HUES48 (cell line): ENCODE data around the gene PLEKHG7.
"Not testable (repeated sequence)": the region's sequence is repeated elsewhere in the genome, so short reads cannot be mapped to it uniquely, and the experiment has no call there.

Source experiments
- H3K27ac ChIP-seq: one replicate; pipeline ENCODE4 v1.7.0; 2013; ENCODE audit warnings: low read depth, low read length, inconsistent platforms
- H3K27me3 ChIP-seq: 2 replicates; pipeline ENCODE4 v1.6.1; 2013; ENCODE audit warnings: mild to moderate bottlenecking, low read length; ENCODE audit not compliant: control insufficient read depth, insufficient read depth
- H3K36me3 ChIP-seq: 2 replicates; pipeline ENCODE4 v1.6.1; 2013; ENCODE audit warnings: low read length; ENCODE audit not compliant: control insufficient read depth, insufficient read depth
- H3K4me1 ChIP-seq: 2 replicates; pipeline ENCODE4 v1.6.1; 2013; ENCODE audit warnings: mild to moderate bottlenecking, low read length; ENCODE audit not compliant: control insufficient read depth, insufficient read depth
- H3K4me3 ChIP-seq: 2 replicates; pipeline ENCODE4 v1.5.1; 2013; ENCODE audit warnings: mild to moderate bottlenecking, low read depth, low read length
- H3K9ac ChIP-seq: 2 replicates; pipeline ENCODE4 v1.6.1; 2013; ENCODE audit warnings: mild to moderate bottlenecking, low read depth, low read length, moderate library complexity
- H3K9me3 ChIP-seq: 2 replicates; pipeline ENCODE4 v1.6.1; 2013; ENCODE audit warnings: low read length; ENCODE audit not compliant: control insufficient read depth, insufficient read depth

PLEKHG7 gene

DNA sequence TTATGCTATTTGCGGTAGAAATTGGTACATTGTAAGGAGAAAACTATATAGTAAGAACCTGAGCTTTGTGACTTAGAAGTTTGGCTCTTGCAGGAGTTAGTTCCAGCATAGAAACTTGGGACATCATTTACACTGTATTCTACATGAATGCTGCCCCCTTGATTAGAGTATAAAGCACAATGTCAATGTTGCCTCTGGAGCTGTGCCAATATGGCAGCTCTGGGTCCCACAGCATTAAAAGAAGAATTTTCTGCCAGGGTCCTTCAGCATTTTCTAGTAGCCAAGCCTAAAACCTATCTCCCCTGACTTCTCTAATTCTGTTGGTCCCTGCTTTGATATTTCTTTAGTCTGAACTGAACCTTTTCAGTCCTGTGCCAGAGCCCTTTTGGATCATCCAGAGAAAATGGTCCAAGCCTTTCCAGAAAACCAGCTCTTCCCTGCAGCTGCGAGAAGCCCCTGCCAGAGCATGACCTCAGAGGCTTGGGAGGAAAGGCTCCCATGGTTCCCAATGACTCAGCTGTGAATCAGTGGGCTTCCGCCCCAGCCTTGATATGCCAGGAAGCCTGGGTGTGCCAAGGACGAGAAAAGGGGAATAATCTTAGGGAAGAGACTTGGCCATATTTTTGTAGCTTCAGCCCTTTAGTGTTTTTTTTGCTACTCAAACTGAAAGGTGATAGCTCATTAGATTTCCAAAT, 43.2 kb downstream of the PLEKHG7 start:
- H3K27ac ChIP-seq = no peak overlapping the region
- no peak overlapping the region for H3K4me3 ChIP-seq
- no peaks in the 10 kb centered on the region for H3K9me3 ChIP-seq
- H3K4me1 ChIP-seq = no peaks in the 10 kb centered on the region
- no peak overlapping the region for H3K9ac ChIP-seq
- no peaks in the 10 kb centered on the region for H3K36me3 ChIP-seq
- no peaks in the 10 kb centered on the region for H3K27me3 ChIP-seq

DNA sequence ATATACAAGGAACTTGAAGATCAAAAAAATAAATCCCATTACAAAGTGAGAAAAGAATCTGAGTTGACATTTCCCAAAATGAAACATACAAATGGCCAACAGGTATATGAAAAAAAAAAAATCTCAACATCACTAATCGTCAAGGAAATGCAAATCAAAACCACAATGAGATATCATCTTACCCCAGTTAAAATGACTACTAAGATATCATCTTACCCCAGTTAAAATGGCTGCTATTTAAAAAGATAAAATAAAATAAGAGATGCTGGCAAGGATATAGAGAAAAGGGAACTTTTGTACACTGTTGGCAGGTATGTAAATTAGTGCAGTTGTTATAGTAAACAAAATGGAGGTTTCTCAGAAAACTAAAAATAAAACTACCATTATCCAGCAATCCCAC, 44.4 kb downstream of the PLEKHG7 start:
- H3K4me3 ChIP-seq = no peak overlapping the region
- no peaks in the 10 kb centered on the region for H3K36me3 ChIP-seq
- H3K27me3 ChIP-seq = no peaks in the 10 kb centered on the region
- no peaks in the 10 kb centered on the region for H3K4me1 ChIP-seq
- no peak overlapping the region for H3K9ac ChIP-seq
- no peaks in the 10 kb centered on the region for H3K9me3 ChIP-seq
- no peak overlapping the region for H3K27ac ChIP-seq

- H3K27ac ChIP-seq, H3K4me1 ChIP-seq, H3K36me3 ChIP-seq, H3K9ac ChIP-seq, H3K27me3 ChIP-seq, H3K4me3 ChIP-seq, H3K9me3 ChIP-seq: not testable (repeated sequence)
Observed at GRCh38 chr12:92749691-92750090, 46.9 kb downstream of the PLEKHG7 start.

DNA sequence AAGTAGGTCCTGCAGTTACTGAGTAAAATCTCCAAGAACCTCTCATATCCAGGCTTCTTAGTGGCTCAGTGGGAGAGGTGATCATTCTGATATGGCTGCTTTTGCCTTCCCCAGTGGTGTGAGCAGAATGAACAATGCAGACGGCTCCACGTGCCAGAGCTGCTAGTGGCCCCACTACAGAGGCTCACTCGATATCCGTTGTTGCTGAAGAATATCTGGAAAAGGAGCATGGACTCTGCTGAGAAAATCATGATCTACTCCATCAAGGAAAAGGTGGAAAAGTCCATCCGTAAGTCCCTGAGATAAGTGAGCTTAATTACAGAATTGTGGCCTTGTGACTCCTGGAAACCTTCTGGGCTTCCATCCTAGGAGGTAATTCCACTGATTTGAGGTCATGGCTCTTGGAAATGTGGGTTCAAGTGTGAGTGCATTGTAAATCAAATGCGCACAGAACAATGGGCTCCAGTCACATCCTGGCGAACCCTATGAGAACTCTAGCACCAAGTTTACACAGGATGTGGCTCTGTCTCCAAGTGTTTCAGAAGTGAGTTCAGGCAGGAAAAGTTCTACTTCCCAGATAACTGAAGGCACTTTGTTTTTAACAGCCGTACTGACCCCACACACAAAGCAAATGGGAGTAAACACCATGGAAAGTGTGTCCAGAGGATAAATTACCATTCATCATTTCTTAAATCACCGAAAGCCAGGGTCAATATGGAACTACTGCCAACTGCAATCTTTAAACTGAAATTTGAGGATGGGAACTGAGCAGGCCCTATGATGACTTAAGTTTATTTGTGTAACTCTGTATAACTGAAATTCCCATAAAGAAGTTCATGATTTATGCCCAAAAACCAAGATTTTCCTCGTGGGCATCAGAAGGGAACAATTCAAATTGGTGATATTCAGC, 51.4 kb downstream of the PLEKHG7 start:
- no peaks in the 10 kb centered on the region for H3K36me3 ChIP-seq
- no peaks in the 10 kb centered on the region for H3K4me1 ChIP-seq
- H3K27me3 ChIP-seq = no peaks in the 10 kb centered on the region
- H3K9me3 ChIP-seq = no peaks in the 10 kb centered on the region
- no peak overlapping the region for H3K4me3 ChIP-seq
- no peak overlapping the region for H3K27ac ChIP-seq
- no peak overlapping the region for H3K9ac ChIP-seq

DNA sequence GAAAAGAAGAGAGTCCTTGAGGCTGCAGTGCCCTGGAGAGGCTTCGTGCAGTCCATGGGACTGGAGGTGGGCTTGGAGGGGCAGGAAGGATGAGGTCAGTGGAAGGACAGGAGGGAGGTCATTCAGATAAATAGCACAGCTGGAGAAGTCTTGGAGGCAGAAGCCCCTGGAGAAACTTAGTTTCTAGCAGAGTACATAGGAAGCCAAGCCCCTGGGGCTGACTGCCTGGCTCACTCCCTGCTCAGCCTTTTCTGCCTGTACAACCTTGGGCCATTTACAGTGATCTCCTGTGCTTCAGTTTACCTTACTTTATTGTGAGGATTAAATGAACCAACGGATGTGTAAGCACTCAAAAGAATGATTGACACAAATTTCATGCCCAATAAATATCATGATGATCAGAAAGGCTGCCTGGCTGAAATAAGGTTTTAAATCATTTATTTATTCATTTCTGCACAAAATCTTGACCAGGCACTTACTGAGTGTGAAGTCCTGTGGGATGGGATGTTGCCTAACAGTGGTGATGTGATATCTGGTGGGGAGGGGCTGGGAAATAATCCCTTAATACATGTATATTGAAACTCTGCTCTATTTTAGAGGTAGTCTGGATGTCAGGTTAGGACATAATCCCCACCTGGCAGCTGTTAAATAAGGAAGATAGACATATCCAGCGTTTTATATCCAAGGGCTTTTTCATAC, 54.3 kb downstream of the PLEKHG7 start:
- Histone ChIP-seq H3K36me3 (no peaks in the 10 kb centered on the region), H3K9me3 (no peaks in the 10 kb centered on the region), H3K4me1 (peaks cover 7% of the 10 kb centered on the region; the same call in 1 of the 2 replicates), H3K27me3 (no peaks in the 10 kb centered on the region), H3K27ac (no peak overlapping the region), H3K4me3 (no peak overlapping the region), H3K9ac (no peak overlapping the region)

- Histone ChIP-seq H3K9ac (no peak overlapping the region), H3K27me3 (no peaks in the 10 kb centered on the region), H3K4me3 (no peak overlapping the region), H3K4me1 (peaks cover 7% of the 10 kb centered on the region; the same call in 1 of the 2 replicates), H3K27ac (no peak overlapping the region), H3K36me3 (no peaks in the 10 kb centered on the region), H3K9me3 (no peaks in the 10 kb centered on the region)
Observed at GRCh38 chr12:92757597-92758121, 54.9 kb downstream of the PLEKHG7 start.

DNA sequence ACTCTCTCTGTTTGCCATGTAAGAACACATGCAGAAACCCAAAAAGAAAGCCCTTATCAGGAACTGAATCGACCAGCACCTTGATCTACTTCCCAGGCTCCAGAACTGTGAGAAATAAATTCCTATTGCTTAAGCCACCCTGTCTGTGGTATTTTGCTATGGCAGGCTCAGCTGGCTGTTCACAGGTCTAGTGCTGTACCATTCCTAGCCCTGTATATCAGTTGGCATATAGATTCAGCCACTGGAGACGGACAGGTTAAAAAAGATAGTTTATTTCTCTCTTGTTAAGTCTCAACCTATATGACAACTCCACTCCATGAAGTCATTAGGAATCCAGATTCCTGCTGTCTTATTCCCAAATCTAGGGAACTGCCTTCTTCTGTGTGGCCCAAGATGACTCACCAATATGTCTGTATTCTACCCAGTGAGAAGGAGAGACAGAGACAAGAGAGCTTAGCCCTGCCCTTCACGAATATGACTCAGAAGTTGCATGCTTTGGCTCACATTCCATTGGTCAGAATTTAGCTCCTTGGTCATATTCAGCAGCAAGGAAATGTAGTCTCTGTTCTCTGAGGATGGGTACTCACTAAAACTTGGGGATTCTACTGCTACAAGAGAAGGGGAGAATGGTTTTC, 57.0 kb downstream of the PLEKHG7 start:
- Histone ChIP-seq H3K4me3 (no peak overlapping the region), H3K27ac (no peak overlapping the region), H3K9me3 (no peaks in the 10 kb centered on the region), H3K9ac (no peak overlapping the region), H3K36me3 (no peaks in the 10 kb centered on the region), H3K4me1 (peaks cover 7% of the 10 kb centered on the region; the same call in 1 of the 2 replicates), H3K27me3 (no peaks in the 10 kb centered on the region)

DNA sequence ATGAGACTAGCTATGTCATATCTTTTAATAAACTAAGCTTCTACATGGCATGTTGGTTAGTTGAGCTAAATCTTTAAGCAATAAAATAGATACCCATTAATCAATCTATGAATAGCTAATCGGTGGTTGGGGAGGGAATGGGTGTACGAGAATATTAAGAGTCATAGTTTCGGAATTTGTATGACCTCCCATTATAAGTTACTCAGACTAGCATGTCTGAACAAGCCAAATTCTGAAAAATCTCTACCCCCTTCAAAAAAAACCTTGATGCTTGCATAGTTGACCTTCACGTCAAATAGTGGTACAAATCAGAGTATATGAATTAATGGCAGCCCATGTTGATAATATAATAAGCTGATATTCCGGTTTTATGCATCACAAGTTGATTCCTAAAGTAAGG, 60.0 kb downstream of the PLEKHG7 start:
- Histone ChIP-seq H3K27me3 (no peaks in the 10 kb centered on the region), H3K9ac (no peak overlapping the region), H3K9me3 (no peaks in the 10 kb centered on the region), H3K36me3 (no peaks in the 10 kb centered on the region), H3K27ac (no peak overlapping the region), H3K4me3 (no peak overlapping the region), H3K4me1 (peaks cover 12% of the 10 kb centered on the region; the same call in 1 of the 2 replicates)

DNA sequence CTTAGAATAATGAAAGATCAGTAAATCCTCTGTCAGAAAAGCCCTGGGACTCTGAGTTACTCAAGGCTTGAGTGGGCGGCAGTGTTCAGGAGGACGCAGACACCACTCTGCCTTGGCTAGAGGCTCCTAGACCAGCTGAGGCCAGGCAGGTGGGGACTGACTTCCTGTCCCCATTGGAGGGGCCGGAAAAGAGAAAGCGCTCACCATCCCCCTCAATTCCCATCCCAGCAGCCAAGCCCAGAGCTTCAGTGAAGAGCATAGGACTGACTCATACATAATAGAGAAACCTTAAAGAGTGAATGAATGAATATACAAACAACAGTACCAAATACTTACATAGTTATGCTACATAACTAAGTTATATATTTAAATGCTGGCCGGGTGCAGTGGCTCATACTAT, 62.0 kb downstream of the PLEKHG7 start:
- Histone ChIP-seq H3K4me1 (peaks cover 17% of the 10 kb centered on the region; the same call in 1 of the 2 replicates), H3K4me3 (no peak overlapping the region), H3K9ac (no peak overlapping the region), H3K27ac (no peak overlapping the region), H3K9me3 (no peaks in the 10 kb centered on the region), H3K36me3 (no peaks in the 10 kb centered on the region), H3K27me3 (no peaks in the 10 kb centered on the region)

DNA sequence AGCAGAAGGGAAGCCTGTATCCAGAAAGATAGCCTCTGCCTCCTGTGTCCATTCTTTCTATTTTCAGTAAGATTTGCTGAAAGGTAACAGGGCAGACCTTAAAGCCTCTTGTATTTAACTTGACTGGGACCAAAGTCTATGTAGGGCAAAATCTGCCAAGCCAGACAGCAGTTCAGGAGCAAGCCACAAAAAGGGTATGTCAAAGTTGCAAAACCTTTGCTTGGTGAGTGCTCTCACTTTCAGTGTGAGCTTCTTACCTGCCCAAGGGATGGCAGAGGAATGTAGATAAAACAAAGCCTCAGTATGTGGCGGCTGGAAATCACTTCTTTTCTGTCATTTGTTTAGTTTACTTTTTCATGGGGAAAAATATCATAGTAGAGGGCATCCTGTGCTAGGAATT, 63.1 kb downstream of the PLEKHG7 start:
- no peak overlapping the region for H3K9ac ChIP-seq
- no peaks in the 10 kb centered on the region for H3K36me3 ChIP-seq
- H3K27ac ChIP-seq = no peak overlapping the region
- no peak overlapping the region for H3K4me3 ChIP-seq
- H3K4me1 ChIP-seq = peaks cover 16% of the 10 kb centered on the region; the same call in 1 of the 2 replicates
- no peaks in the 10 kb centered on the region for H3K27me3 ChIP-seq
- no peaks in the 10 kb centered on the region for H3K9me3 ChIP-seq
